GM12875 (cell line): Measurements from ENCODE around the gene BIRC7.

Source experiments
- H3K4me3 ChIP-seq: one replicate; pipeline ENCODE4 v1.5.1; 2011; ENCODE audit warnings: low read depth, low read length, control low read depth
- CTCF ChIP-seq: IDR thresholded peaks from 2 replicates; pipeline ENCODE4 v1.5.1; 2011; ENCODE audit warnings: low read depth, mild to moderate bottlenecking, control low read depth, inconsistent platforms, low read length, moderate library complexity, borderline replicate concordance; ENCODE audit not compliant: insufficient read depth

BIRC7 gene

GRCh38 chr20:63286781-63287696 is 51.3 kb downstream of the BIRC7 start:
- no peak for TF ChIP-seq CTCF
- no peak overlapping the region for H3K4me3 ChIP-seq

GRCh38 chr20:63287697-63288580 is 52.2 kb downstream of the BIRC7 start:
- no peak for TF ChIP-seq CTCF
- no peak overlapping the region for H3K4me3 ChIP-seq

GRCh38 chr20:63288581-63289251 is 53.0 kb downstream of the BIRC7 start:
- no peak for TF ChIP-seq CTCF

GRCh38 chr20:63289311-63290135 is 53.8 kb downstream of the BIRC7 start:
- TF ChIP-seq CTCF: no peak
- no peak overlapping the region for H3K4me3 ChIP-seq

More at GRCh38 chr20:63288581-63289251, 53.0 kb downstream of the BIRC7 start:
- H3K4me3 ChIP-seq: no peak overlapping the region
